ENCODE measurements around the gene SLC35D2.
"Not testable (repeated sequence)": the region's sequence is repeated elsewhere in the genome, so short reads cannot be mapped to it uniquely, and the experiment has no call there.

DNA sequence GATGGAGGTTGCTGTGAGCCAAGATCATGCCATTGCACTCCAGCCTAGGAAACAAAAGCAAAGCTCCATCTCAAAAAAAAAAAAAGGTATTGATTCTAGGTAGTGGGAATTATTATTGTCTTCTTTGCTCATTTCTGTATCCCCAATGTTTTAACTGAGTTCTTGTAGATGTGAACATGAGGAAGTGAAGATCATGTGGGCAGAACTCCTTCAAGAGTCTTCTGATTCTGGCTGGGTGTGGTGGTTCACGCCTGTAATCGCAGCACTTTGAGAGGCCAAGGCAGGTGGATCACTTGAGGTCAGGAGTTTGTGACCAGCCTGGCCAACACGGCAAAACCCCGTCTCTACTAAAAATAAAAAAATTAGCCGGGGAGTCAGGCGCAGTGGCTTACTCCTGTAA, 8.0 kb downstream of the SLC35D2 start:
- TF ChIP-seq, protein P1, sequence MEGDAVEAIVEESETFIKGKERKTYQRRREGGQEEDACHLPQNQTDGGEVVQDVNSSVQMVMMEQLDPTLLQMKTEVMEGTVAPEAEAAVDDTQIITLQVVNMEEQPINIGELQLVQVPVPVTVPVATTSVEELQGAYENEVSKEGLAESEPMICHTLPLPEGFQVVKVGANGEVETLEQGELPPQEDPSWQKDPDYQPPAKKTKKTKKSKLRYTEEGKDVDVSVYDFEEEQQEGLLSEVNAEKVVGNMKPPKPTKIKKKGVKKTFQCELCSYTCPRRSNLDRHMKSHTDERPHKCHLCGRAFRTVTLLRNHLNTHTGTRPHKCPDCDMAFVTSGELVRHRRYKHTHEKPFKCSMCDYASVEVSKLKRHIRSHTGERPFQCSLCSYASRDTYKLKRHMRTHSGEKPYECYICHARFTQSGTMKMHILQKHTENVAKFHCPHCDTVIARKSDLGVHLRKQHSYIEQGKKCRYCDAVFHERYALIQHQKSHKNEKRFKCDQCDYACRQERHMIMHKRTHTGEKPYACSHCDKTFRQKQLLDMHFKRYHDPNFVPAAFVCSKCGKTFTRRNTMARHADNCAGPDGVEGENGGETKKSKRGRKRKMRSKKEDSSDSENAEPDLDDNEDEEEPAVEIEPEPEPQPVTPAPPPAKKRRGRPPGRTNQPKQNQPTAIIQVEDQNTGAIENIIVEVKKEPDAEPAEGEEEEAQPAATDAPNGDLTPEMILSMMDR (IDR thresholded peaks at IDR 0.05), result not testable (repeated sequence)
- TF ChIP-seq POLR2A (IDR thresholded peaks at IDR 0.05), result not testable (repeated sequence)
